ENCODE results near the gene NR1D1.

NR1D1 gene

GRCh38 chr17:40060887-40061608 is 39.3 kb downstream of the NR1D1 start:
- no peak for DNase-seq

GRCh38 chr17:40059729-40060475 is 40.5 kb downstream of the NR1D1 start:
- no peak for DNase-seq

- DNase-seq = no peak
These were observed 41.5 kb downstream of the NR1D1 start for GRCh38 chr17:40058865-40059264.

- DNase-seq = no peak
These were observed 42.1 kb downstream of the NR1D1 start for GRCh38 chr17:40058186-40058784.

- no peak for DNase-seq
These were observed 43.9 kb downstream of the NR1D1 start for GRCh38 chr17:40056379-40057015.
